VCaP (cell line): ENCODE results near the gene STPG2.
A peak's percentile ranks its signal among the peaks of the same experiment; 100 is the strongest.

Experiments
- H3K27ac ChIP-seq: fragments of 450-650 bp; 2 replicates; pipeline ENCODE4 v1.5.1; 2017
- CTCF ChIP-seq: fragments of 450-650 bp; conservative IDR thresholded peaks from 2 replicates; pipeline ENCODE4 v1.5.1; 2017; ENCODE audit warnings: mild to moderate bottlenecking, moderate library complexity

Gene STPG2

GRCh38 chr4:97990409-97990808, 152.9 kb downstream of the STPG2 start:
- H3K27ac ChIP-seq: no peak overlapping the region
- no peak for TF ChIP-seq CTCF

- no peak overlapping the region for H3K27ac ChIP-seq
- TF ChIP-seq CTCF: peak; percentile 89
These were observed 156.1 kb downstream of the STPG2 start for GRCh38 chr4:97987019-97987648.

GRCh38 chr4:97984545-97985131, 158.6 kb downstream of the STPG2 start:
- H3K27ac ChIP-seq: no peak overlapping the region
- peak; percentile 56 for TF ChIP-seq CTCF

- TF ChIP-seq CTCF: no peak
- H3K27ac ChIP-seq: no peak overlapping the region
These were observed 164.3 kb downstream of the STPG2 start for GRCh38 chr4:97978791-97979488.

- no peak overlapping the region for H3K27ac ChIP-seq
- no peak for TF ChIP-seq CTCF
These were observed 189.9 kb downstream of the STPG2 start for GRCh38 chr4:97953171-97953941.

GRCh38 chr4:97952763-97953162, 190.5 kb downstream of the STPG2 start:
- no peak overlapping the region for H3K27ac ChIP-seq
- TF ChIP-seq CTCF: no peak

- no peak for TF ChIP-seq CTCF
- no peak overlapping the region for H3K27ac ChIP-seq
These were observed 192.4 kb downstream of the STPG2 start for GRCh38 chr4:97950836-97951235.
